NCI-H2081 (cell line): ENCODE data around the gene FBXW8.

ENCODE experiments used
- DNase-seq, 2 experiments: peaks; one replicate each; lab custom pipeline; 2025; lab: John Stamatoyannopoulos, UW

The FBXW8 gene

GRCh38 chr12:116955382-116956021 lies 44.8 kb downstream of the FBXW8 start:
- DNase-seq, result no peak

GRCh38 chr12:116958402-116959197 lies 47.9 kb downstream of the FBXW8 start:
- peak; percentile 24 to 68 for DNase-seq

- no peak for DNase-seq
Observed at GRCh38 chr12:116959198-116959460, 48.4 kb downstream of the FBXW8 start.

GRCh38 chr12:116959845-116960514 lies 49.2 kb downstream of the FBXW8 start:
- DNase-seq, result no peak

- DNase-seq, result no peak
Observed at GRCh38 chr12:116962197-116962596, 51.4 kb downstream of the FBXW8 start.

- no peak for DNase-seq
Observed at GRCh38 chr12:116962783-116963356, 52.1 kb downstream of the FBXW8 start.

- DNase-seq, result peak; percentile 10 to 52
Observed at GRCh38 chr12:116964054-116965050, 53.6 kb downstream of the FBXW8 start.

GRCh38 chr12:116968986-116969385 lies 58.2 kb downstream of the FBXW8 start:
- DNase-seq, result no peak

GRCh38 chr12:116969615-116970585 lies 59.1 kb downstream of the FBXW8 start:
- DNase-seq, result peak; percentile 50 to 81

GRCh38 chr12:116971222-116971621 lies 60.5 kb downstream of the FBXW8 start:
- DNase-seq, result no peak

- DNase-seq, result no peak
Observed at GRCh38 chr12:116975779-116976393, 65.1 kb downstream of the FBXW8 start.

- no peak for DNase-seq
Observed at GRCh38 chr12:116977465-116978380, 67.0 kb downstream of the FBXW8 start.

- DNase-seq, result no peak
Observed at GRCh38 chr12:116978791-116979508, 68.2 kb downstream of the FBXW8 start.

GRCh38 chr12:116980083-116980482 lies 69.3 kb downstream of the FBXW8 start:
- DNase-seq, result no peak

- no peak for DNase-seq
Observed at GRCh38 chr12:116982791-116983411, 72.2 kb downstream of the FBXW8 start.

GRCh38 chr12:116984098-116984497 lies 73.3 kb downstream of the FBXW8 start:
- no peak for DNase-seq

- DNase-seq, result no peak
Observed at GRCh38 chr12:116990329-116990728, 79.6 kb downstream of the FBXW8 start.
